ENCODE measurements around the gene KLRK1. TPM values are rescaled to one million over a fixed set of nuclear protein-coding genes. Genes with fewer than 3 reads are reported as not detected.
"Not testable (repeated sequence)": the region's sequence is repeated elsewhere in the genome, so short reads cannot be mapped to it uniquely, and the experiment has no call there.

The KLRK1 gene
- total RNA-seq, 1 donor from 2014 or later = not detected

DNA sequence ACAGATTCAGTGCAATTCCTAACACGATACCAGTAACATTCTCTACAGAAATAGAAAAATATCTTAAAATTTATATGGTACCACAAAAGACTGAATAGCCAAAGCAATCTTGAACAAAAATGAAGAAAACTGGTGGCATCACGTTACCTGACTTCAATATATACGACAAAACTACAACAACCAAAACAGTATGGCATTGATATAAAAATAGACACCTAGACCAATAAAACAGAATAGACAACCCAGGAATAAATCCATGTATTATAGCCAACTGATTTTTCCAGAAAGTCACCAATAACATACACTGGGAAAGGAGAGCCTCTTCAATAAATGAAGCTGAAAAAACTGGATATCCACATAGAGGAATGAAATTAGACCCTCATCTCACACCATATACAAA, 5.7 kb downstream of the KLRK1 start:
- H3K4me1 Mint-ChIP-seq (ENCODE audit: low read depth) = no peaks in the 10 kb centered on the region
- TF ChIP-seq, protein P1, sequence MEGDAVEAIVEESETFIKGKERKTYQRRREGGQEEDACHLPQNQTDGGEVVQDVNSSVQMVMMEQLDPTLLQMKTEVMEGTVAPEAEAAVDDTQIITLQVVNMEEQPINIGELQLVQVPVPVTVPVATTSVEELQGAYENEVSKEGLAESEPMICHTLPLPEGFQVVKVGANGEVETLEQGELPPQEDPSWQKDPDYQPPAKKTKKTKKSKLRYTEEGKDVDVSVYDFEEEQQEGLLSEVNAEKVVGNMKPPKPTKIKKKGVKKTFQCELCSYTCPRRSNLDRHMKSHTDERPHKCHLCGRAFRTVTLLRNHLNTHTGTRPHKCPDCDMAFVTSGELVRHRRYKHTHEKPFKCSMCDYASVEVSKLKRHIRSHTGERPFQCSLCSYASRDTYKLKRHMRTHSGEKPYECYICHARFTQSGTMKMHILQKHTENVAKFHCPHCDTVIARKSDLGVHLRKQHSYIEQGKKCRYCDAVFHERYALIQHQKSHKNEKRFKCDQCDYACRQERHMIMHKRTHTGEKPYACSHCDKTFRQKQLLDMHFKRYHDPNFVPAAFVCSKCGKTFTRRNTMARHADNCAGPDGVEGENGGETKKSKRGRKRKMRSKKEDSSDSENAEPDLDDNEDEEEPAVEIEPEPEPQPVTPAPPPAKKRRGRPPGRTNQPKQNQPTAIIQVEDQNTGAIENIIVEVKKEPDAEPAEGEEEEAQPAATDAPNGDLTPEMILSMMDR (IDR thresholded peaks at IDR 0.05; ENCODE audit: unreplicated experiment) = no peak
- H3K9me3 Mint-ChIP-seq (ENCODE audit: low read depth) = peaks cover 20% of the 10 kb centered on the region
- no peak for DNase-seq (ENCODE audit: low spot score, unreplicated experiment)
- H3K27me3 Mint-ChIP-seq = no peaks in the 10 kb centered on the region
- H3K36me3 Mint-ChIP-seq (ENCODE audit: insufficient read depth) = peaks cover 36% of the 10 kb centered on the region
- no peak overlapping the region for H3K4me3 Mint-ChIP-seq (ENCODE audit: low read depth)
- H3K27ac Mint-ChIP-seq = no peak overlapping the region

GRCh38 chr12:10381928-10382628, 7.8 kb downstream of the KLRK1 start:
- TF ChIP-seq, protein P1 (IDR thresholded peaks at IDR 0.05; ENCODE audit: unreplicated experiment) = no peak
- Mint-ChIP-seq H3K4me1 (ENCODE audit: low read depth) (no peaks in the 10 kb centered on the region), H3K27me3 (no peaks in the 10 kb centered on the region), H3K27ac (no peak overlapping the region), H3K9me3 (ENCODE audit: low read depth) (peaks cover 20% of the 10 kb centered on the region), H3K4me3 (ENCODE audit: low read depth) (no peak overlapping the region), H3K36me3 (ENCODE audit: insufficient read depth) (peaks cover 45% of the 10 kb centered on the region)
- DNase-seq (ENCODE audit: low spot score, unreplicated experiment) = no peak

DNA sequence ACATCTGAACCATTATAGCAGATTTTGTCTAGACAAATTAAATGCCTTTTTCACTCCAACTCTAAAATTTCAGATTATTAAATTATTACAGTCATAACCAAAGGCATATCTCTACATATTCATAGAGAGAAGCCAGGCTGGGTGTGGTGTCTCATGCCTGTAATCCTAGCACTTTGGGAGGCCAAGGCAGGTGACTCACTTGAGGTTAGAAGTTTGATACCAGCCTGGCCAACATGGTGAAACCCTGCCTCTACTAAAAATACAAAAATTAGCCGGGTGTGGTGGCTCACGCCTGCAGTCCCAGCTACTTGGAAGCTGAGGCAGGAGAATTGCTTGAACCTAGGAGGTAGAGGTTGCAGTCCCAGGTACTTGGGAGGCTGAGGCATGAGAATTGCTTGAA, 11.1 kb downstream of the KLRK1 start:
- Mint-ChIP-seq H3K36me3 (ENCODE audit: insufficient read depth) (peaks cover 60% of the 10 kb centered on the region), H3K9me3 (ENCODE audit: low read depth) (peaks cover 11% of the 10 kb centered on the region)
- H3K27ac Mint-ChIP-seq; DNase-seq (ENCODE audit: low spot score, unreplicated experiment); H3K4me1 Mint-ChIP-seq (ENCODE audit: low read depth); H3K27me3 Mint-ChIP-seq; H3K4me3 Mint-ChIP-seq (ENCODE audit: low read depth): not testable (repeated sequence)

DNA sequence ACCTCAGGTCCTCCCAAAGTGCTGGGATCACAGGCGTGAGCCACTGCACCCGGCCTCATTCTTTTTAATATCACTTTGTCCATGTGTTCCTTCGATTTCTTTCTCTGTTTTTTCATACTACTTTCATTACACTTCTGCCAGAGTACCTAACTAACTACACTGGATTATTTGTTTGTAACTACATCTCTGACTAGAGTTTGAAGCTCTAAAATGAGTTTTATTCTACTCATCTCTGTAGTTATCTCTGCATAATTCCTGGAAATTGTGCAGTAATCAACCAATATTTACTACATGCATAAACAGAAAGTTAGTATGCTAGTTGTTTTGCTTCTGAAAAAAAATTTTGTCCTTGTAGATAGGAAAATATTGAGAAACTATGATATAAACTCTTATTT, 15.2 kb downstream of the KLRK1 start:
- no peak for DNase-seq (ENCODE audit: low spot score, unreplicated experiment)
- H3K27ac Mint-ChIP-seq = no peak overlapping the region
- H3K27me3 Mint-ChIP-seq = no peaks in the 10 kb centered on the region
- H3K36me3 Mint-ChIP-seq (ENCODE audit: insufficient read depth) = peaks cover 66% of the 10 kb centered on the region
- no peak overlapping the region for H3K4me3 Mint-ChIP-seq (ENCODE audit: low read depth)
- peaks cover 9% of the 10 kb centered on the region for H3K9me3 Mint-ChIP-seq (ENCODE audit: low read depth)
- TF ChIP-seq, protein P1 (IDR thresholded peaks at IDR 0.05; ENCODE audit: unreplicated experiment) = no peak
- H3K4me1 Mint-ChIP-seq (ENCODE audit: low read depth) = peaks cover 25% of the 10 kb centered on the region

- Mint-ChIP-seq H3K36me3 (ENCODE audit: insufficient read depth) (peaks cover 73% of the 10 kb centered on the region), H3K9me3 (ENCODE audit: low read depth) (peaks cover 18% of the 10 kb centered on the region), H3K27ac (peak overlapping the region; percentile 78), H3K4me1 (ENCODE audit: low read depth) (peaks cover 34% of the 10 kb centered on the region), H3K4me3 (ENCODE audit: low read depth) (no peak overlapping the region), H3K27me3 (no peaks in the 10 kb centered on the region)
- no peak for DNase-seq (ENCODE audit: low spot score, unreplicated experiment)
- TF ChIP-seq, protein P1 (IDR thresholded peaks at IDR 0.05; ENCODE audit: unreplicated experiment) = no peak
Observed at GRCh38 chr12:10372559-10372958, 17.3 kb downstream of the KLRK1 start.

- H3K27ac Mint-ChIP-seq = peak overlapping the region; percentile 93
- not testable (repeated sequence) for H3K4me3 Mint-ChIP-seq (ENCODE audit: low read depth); H3K27me3 Mint-ChIP-seq; DNase-seq (ENCODE audit: low spot score, unreplicated experiment)
- H3K9me3 Mint-ChIP-seq (ENCODE audit: low read depth) = peaks cover 18% of the 10 kb centered on the region
- peaks cover 74% of the 10 kb centered on the region for H3K36me3 Mint-ChIP-seq (ENCODE audit: insufficient read depth)
- peaks cover 36% of the 10 kb centered on the region for H3K4me1 Mint-ChIP-seq (ENCODE audit: low read depth)
Observed at GRCh38 chr12:10371893-10372535, 17.8 kb downstream of the KLRK1 start.

All from progenitor cell of endocrine pancreas (in vitro differentiated cells).